8988T (cell line): Measurements from ENCODE around the gene MACROD2.

Experiments
- DNase-seq: peaks from one replicate; pipeline ENCODE4 v3.0.0; 2011

MACROD2 gene

DNA sequence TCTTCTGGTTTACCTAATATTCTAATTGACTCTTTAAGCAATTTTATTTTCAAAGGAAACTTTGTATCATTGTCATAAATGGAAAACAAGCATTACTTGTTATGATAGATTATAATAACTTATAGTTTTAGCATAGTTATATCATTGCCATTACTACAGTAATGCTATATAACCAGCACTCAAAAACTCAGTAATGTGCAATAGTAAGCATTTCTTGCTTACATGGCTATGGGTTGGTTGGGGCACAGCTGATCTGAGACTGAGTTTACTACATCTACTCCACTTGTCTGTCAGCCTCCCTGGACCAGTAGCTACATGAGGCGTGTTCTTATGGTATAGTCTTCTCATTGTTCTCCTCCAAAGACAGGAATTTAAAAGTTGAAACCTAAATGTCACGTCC lies 1427.7 kb downstream of the MACROD2 start:
- no peak for DNase-seq

DNA sequence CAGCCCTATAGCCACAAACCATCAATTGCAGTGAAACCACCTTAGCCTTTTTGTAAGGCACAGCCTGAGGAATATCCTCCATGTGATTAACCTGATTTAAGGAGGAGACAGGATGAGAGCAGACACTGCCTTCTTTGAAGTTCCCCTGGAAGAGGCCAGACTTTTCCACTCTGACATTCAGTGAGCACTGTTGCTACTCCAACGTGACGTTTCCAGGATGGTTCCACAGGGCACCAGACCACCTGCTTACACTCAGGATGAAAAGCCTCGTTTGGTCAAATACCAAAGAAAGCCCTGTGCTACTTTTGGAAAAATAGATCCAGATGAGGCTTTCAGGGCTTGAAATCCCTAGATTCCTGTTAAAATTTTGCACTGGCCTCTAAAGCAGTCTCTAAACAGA lies 1444.2 kb downstream of the MACROD2 start:
- DNase-seq: no peak

DNA sequence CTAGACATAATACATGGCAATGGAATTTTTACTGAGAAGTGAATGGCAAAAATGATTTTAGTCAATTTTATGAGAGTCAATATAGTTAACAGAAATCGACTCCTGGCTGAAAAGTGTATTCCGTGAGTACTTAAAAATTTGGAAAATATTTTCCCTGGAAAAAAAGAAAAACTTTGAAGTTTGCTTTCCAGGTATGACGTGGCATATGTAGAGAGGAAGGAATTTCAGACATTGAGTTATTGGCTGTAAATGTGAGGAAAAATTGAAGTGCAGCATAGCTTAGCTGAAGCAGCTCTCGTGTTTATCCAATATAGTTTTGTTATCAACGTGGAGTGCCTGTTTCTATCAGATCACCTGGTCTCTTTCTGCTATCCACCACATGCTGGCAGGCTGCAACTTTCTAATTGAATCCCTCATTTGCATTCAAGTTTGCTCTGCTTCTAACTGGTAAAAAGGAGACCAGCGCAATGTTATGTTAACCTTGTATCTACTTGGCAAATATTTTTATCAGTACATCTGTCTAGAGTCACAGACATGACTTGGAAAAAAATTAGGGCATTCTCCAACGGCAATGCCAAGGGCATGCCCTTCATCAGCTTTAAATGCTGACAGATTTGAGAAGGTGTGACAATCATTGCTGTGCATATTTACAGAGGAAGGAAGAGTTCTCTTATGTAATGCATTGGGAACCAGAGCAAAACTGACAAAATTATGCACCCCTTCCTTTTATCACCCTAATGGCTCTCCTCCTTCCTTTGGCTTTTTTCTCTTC lies 1444.9 kb downstream of the MACROD2 start:
- no peak for DNase-seq

DNA sequence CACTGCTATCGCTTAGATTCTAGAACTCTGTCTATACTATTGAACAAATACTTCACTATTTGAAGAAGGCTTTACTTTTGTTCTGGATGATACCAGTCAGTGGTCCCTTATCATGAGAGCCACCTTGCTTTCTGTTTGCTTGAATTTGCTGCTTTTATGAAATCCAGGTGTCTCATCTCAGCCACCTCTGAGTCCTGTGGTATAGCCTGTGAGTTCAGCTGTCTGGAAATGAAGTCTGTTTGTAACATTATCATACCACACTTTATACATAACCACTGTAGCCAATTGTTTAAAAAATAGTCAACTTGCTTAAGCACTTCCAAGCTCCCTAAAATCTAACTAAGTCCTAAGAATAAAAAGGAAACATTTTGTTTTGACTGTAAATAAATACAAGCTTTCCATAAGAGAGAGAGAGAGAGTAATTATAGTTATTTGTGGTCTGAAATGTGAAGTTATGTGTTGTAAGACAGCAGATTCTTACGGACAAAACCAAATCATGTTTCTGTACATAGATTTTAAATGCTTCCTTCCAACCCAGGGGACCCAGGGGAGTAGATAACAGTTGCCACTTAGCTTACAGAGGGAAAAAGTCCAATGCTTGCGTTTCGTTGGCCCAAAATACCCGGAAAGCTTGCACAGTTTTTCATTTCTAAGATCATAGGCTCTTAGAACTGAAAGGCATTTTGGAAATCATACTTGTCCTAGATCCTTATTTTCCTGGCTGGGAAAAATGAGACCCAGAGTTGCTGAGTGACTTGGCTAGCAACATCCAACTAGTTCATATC lies 1449.9 kb downstream of the MACROD2 start:
- DNase-seq: no peak

DNA sequence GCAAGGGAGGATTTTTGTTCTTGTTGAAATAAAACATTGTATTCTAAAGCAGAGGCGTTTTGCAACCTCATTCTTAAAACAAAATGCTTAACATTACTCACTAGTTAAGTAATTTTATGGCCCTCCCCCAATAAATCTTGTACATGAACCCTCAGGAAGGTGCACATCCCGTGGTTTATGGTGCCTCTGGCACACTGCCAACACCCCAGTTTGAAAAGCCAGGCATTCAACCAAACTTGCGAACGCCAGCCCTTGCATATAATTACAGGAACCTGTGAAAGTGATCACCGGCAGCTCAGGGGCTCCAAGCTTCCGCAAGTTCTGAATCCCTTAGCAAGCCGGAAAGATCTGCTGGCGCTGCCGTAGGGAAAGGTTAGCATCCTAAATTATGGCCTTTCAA lies 1451.1 kb downstream of the MACROD2 start:
- no peak for DNase-seq

DNA sequence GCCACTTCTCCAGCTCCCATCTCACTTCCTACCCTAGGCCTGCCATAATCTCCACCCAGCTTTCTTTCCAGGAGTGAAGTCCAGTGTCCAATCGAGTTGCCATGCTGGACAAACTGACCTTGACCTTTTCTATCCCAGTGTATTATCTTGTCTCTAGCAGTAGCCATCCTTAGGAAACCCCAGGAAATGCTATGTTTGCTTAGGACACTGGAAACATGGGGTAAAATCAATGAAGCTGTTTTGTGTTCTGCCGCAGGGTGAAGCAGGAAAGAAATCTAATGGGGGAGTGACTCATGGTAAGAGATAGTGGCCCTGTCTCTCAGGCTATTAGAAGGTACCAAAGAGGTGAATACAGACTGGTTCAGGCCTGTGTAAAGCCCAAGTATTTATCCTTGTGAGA lies 1452.2 kb downstream of the MACROD2 start:
- no peak for DNase-seq

DNA sequence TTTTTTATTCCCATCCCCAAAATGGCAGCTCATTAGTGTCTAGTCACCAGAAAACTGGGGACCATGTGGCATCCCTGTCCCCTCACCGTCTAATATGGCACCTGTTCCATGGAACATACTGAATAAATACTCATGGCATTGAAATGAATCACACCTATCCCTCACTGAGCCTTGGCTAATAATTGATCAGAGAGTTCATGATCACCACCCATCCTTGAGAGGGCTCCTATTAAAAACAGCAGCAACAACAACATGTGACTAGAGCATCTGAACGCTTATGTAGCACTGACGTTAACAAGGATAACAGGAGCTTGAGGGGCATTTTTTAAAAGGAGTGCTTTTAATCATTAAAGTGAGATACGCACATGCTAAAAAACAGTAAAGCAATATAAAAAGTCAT lies 1453.7 kb downstream of the MACROD2 start:
- DNase-seq: no peak

DNA sequence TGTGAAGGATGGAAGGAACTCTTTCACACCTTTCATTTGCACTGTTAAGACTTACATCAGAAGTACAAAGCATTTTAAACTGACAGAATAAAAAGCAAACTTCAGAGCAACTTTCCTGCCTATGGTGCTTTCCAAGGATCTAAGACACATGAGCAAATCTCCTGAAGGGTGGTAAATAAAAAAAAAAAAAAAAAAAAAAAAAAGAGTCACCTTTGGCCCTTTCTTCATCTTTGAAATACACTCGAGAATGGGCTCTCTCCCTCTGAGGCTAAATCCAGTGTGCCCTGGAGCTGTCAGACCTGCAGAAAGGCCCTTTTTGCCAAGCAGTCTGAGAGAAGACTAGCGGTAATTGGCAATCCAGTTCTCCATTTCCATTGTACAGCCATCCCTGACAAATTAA lies 1455.9 kb downstream of the MACROD2 start:
- DNase-seq: no peak

DNA sequence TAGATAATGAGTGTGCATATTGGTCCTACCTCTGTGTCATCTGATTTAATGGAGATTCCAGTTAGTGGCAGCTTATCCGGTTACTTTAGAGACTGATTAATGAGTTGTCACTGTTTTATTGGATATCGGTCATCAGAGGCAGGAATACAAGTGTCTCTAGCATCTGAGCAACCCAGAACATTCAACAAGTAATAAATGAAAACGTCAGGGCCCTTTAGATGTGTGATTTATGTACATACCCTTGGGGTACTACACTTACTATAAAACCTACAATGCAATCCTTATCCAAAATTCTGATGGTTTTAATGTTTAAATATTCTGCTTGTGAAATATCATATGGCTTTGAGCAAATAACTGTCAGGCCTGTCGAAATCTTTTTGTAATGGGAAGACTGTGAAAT lies 1460.0 kb downstream of the MACROD2 start:
- no peak for DNase-seq

DNA sequence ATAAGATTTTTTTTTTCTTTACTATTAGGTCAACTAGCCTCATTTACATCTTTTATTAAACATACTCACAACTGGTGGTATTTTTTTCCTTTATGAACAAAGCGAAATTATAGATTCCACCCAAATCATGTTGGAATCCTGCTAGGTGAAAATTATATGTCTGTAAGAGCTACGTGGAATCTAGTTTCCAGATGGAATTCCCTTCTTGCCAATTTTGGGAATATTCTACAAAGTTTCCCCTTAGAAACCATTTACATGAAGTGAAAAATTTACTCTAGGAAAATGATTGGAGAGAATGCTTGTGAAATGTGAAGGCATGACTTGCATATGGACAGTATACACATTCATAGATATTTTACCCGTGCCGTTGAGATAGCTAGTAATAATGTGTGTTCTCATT lies 1466.6 kb downstream of the MACROD2 start:
- DNase-seq: no peak

DNA sequence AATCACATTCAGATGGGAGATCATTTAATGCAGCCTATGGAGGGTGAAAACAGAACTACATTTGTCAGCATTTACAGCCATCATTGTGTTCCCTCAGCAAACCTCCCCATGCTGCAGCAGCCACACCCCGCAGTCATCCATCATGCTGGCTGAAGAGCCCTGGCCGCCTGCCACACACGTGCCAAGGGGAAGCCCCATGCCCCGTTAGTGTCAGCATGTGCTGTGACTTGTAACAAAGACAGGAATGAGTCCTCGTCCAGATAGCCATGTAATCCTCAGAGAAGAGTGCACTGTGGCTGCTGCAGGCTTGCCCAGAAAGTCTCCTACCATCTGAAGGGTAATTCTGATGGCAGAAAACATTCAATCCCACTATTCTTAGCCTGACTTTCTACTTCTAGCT lies 1480.2 kb downstream of the MACROD2 start:
- DNase-seq: no peak

DNA sequence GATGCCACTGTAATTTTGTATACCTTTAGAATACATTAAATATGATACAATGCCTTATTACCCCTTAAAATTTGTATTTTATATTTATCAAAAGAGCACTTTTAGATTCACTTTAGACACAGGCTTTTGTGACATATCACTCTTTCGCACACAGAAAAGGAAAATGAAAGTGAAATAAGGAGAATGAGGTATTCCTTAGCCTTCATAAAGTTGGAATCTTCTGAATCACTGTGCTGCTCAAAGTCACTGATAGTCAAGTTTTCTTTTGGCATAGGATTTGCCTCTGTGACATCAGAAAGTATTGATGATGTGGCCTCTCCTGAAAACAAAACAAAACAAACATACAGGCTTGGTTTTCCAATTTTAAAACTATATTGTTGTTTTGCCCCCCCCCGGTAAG lies 1480.9 kb downstream of the MACROD2 start:
- DNase-seq: no peak

DNA sequence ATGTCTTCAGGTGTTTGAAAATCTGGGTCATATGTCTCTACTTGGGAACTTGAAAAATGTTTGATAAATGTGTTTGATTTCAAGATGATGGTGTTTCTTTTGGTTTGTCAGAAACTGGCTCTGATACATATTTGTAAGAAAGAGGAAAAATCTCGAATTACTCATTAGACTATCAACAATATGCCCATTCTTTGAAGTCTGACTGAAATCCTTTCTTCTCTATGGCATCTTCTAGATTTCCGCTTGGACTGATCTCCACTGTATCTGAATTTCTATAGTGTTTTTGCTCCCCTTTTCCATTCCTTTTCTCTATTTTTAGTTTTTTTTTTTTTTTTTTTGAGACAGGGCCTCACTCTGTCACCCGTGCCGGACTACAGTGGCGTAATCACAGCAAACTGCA lies 1481.5 kb downstream of the MACROD2 start:
- no peak for DNase-seq

DNA sequence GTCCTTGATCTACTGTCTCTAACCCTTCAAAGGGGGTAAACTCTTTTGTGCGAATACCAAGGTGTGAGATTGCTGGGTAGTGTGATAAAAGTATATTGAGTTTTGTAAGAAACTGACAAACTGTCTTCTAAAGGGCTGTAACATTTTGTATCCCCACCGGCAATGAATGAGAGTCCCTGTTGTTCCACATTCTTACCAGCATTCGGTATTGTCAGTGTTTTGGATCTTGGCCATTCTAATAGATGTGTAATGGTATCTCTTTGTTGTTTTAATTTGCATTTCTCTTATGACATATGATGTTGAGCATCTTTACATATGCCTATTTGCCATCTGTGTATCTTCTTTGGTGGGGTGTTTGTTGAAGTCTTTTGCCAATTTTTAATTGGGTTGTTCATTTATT lies 1487.2 kb downstream of the MACROD2 start:
- no peak for DNase-seq

DNA sequence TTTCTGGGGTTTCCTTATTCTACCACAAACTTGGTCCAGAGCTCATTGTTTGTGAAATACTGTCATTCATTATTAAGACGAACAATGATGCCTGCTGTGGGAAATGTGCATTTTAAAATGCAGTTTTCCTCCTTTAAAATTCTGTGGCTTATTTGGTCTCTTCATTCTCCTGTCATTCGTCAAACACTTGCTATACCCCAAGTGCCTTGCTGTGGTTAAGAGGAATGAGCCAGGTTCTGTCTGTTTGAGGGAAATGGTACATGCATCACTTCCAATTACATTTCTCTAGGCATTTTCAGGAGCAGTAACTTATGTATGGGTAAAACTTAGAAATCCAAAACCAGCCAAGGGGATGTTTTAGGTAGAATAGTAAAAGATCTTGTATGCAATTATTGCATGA lies 1490.2 kb downstream of the MACROD2 start:
- DNase-seq: no peak

DNA sequence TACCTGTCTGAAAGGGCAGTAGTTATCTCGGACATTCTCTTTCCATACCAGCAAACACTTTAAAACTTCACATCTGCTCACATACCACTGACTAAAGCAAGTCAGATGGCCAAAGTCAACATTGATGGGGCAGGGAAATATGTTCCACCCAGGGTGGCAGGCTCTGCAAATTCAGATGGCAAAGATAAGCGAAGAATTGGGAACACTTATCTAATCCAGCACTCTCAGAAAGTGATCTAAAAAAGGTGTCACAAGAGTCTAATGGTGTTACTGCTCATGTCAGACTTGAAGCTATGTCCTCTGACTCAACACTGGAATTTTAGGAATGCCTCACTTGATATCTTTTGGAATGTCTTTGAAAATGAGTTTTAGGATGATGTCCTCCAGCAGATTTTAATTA lies 1491.7 kb downstream of the MACROD2 start:
- no peak for DNase-seq

DNA sequence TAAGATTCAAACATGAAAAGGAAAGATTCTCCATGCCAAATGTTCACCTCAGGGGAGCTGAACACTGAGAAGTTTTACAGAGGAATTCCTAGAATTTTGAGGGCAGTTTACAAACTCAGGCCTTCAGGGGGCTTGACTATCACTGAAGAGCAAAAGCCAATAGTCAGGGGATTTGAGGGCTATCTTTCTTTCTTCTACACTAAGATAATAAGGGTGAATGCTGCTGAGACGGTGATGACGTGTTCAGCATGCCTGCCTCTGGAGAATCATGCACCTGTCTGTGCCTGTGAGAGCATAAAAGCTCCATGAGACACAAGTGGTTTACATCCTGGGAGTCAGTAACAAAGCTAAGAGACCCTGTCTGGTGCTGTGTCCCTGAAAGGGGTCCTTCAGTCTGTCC lies 1492.4 kb downstream of the MACROD2 start:
- DNase-seq: no peak

DNA sequence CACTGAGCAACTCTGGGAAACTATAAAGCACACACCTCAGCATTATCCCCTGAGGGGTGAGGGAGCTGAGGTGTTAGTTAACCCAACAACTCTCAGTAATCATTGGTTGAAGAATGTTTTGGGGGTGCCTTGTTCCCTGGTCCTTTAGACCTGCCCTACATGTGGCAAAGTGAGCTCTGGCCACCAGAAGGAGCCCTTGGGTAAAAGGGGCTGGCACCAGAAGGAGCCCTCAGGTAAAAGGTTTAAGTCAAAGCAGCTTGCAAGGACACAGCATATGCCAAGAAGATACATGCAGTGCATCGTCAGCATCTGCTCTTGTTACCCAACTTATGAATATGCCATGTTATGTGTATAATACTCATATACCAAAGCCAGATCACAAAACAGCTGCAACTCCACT lies 1496.3 kb downstream of the MACROD2 start:
- DNase-seq: no peak

DNA sequence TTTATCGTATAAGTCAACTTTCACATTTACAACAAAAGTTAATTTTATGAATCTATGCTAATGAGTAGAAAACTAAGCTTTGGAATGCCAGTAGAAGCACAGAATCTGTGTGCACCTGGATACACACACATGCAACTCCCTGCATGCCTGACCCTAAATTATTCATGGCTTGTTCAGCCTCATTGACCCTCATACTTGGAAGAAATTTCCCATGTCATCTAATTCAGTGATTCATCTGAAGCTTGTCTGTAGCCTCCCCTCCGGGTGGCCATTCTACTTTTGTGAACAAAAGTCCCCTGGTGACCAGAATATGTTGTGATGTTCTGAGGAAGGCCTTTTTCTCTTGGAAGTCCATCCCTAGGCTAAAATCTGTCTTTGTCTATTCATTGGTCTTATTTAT lies 1499.5 kb downstream of the MACROD2 start:
- no peak for DNase-seq

DNA sequence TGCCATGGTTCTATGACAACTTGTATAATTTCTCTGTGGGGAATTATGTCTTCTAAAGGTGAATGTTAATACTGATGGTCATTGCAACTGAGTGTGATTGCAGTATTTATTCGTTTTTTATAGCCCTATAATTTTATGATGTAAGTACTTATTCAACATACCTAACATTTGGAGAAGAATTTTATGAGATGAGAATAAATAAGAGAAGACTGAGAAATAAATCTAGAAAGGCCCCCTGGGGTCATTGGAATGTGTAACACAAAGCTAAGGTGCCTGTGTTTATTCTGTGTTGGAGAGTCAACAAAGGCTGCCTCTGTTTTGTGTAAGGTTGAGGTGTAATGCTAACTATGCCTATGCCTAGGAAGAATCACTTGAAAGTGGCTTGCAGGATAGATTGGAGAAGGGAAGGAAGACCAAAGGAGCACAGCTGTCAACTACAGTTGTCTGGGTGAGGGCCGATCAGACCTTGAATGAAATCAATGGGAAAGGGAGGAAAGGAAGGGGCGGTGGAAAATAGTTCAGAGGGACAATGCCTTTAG lies 1501.3 kb downstream of the MACROD2 start:
- DNase-seq: no peak

DNA sequence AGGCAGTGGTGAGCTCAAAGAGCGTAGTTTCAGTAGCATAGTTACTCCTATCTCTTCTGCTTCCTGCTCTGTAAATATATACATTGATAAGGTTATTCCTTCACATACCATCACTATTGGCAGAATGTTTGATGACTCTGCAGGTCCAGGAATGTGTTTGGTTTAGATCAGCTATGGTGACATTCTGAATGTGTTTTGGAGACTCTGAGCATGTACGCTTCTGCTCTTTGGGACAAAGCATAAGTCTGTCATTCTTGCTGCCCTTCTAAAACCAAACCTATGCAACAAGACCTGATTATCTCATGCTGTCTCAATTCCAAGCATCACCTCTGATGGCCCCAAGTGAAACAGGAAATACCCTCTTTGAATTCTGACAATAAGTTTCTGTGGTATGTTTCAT lies 1503.6 kb downstream of the MACROD2 start:
- DNase-seq: no peak

DNA sequence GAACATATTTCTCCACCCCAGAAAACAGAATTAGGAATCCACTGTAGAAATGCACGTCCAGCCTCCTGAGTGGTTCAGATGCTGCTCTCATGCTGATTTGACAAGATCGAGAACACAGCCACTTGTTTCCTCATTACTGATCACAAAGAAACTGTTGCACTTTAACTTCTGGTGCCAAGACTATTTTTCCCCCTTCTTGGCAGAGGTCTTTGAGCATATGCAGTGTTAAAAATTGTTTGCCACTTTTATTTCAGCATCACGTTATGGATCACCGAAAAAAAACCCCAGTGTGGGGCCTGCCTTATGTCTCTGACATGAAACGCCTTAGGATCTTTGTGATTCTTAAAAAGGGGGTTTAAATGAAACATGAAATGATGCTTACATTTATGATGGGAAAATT lies 1511.0 kb downstream of the MACROD2 start:
- DNase-seq: no peak

DNA sequence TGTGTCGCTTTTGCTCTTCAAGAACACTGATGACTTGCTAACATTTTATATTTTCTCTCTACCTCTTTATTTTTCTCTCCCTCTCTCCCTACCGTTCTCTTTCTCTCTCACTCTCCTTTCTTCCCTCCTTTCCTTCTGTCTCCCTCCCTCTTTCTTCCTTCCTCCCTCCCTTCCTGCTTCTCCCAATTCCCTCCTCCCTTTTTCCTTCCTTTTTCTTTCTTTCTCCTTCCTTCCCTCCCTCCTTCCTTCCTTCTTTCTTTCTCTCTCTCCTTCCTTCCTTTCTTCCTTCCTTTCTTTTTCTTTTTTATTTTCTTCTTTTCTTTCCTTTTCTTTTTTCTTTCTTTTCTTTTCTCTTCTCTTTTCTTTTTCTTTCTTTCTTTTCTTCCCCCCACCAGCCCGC lies 1511.8 kb downstream of the MACROD2 start:
- no peak for DNase-seq

DNA sequence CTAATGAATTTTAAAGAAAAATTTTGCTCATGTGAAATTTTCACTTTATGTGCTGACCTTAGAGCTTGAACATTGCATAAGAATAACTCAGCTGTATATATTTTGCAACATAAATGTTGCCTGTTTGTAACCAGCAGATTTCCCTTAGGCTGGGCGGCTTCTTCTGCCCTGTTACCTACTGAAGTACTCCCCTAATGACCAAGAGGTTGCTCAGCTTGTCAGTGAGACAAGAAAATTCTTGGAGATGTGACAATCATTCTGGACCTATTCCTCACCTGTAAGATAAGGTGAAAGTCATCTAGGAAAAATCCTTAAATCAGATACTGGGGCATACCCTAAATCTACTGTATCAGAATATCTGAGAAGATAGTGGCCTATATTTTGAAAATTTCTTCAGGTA lies 1516.2 kb downstream of the MACROD2 start:
- no peak for DNase-seq
